HL-60 (cell line): ENCODE data around the gene UNCX.

Experiments
- GABPA ChIP-seq: IDR thresholded peaks from 2 replicates; pipeline ENCODE4 v1.6.1; 2012; ENCODE audit warnings: low read depth
- POLR2AphosphoS5 ChIP-seq: IDR thresholded peaks from 2 replicates; pipeline ENCODE4 v1.6.1; 2012; ENCODE audit warnings: low read depth
- SPI1 ChIP-seq: IDR thresholded peaks from 2 replicates; pipeline ENCODE4 v1.6.1; 2012; ENCODE audit warnings: low read depth, mild to moderate bottlenecking, borderline replicate concordance
- TF ChIP-seq, protein P1 (sequence below): IDR thresholded peaks from one replicate; pipeline ENCODE4 v1.5.1; 2011; ENCODE audit warnings: low read length, control low read depth, inconsistent platforms; ENCODE audit not compliant: insufficient read depth
- TF ChIP-seq, protein P2 (sequence below): IDR thresholded peaks from 2 replicates; pipeline ENCODE4 v1.6.1; 2012; ENCODE audit warnings: low read depth; ENCODE audit not compliant: insufficient replicate concordance

DNA sequence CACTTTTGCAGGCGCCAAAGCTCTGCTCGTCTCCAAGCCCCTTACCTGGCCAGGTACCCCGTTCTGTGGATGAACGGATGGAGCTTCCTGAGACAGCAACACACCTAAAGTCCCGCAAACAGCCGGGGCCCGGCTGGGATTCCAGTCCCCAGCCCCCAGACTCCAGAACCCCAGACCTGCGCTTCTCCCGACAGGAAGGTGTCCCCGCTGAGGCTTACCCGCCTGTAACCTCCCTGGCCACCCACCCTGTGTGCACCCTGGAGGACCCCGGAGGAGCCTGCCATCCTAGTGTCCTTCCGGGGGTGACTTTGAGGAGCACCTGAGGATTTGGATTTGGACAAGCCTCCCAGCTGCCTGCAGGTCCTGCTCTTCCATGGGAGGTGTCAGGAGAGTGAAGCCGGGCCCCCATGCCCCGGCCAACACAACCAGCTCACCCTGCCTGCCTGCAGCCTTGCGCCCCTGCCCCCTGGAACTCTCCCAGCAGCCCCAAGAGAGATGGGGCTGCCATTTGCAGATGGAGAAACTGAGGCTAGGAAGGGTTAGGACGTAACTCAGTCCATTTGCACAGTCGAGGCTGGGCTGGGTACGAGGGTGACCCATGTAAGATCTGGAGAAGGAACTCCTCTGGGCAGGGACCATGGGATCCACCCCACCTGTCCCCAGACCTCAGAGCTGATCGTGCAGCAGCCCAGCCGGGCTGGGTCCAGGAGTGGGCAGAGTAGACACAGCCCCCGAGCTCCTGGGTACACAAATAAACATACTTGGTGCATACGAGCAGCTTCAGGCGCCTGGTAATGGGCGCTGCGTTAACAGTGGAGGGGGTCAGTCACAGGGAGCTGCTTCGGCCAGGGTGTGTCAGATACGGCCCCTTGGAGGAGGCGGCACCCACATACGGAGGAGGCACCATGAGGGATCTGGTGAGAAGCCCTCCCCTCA lies 31.9 kb downstream of the UNCX start:
- TF ChIP-seq, protein P1, sequence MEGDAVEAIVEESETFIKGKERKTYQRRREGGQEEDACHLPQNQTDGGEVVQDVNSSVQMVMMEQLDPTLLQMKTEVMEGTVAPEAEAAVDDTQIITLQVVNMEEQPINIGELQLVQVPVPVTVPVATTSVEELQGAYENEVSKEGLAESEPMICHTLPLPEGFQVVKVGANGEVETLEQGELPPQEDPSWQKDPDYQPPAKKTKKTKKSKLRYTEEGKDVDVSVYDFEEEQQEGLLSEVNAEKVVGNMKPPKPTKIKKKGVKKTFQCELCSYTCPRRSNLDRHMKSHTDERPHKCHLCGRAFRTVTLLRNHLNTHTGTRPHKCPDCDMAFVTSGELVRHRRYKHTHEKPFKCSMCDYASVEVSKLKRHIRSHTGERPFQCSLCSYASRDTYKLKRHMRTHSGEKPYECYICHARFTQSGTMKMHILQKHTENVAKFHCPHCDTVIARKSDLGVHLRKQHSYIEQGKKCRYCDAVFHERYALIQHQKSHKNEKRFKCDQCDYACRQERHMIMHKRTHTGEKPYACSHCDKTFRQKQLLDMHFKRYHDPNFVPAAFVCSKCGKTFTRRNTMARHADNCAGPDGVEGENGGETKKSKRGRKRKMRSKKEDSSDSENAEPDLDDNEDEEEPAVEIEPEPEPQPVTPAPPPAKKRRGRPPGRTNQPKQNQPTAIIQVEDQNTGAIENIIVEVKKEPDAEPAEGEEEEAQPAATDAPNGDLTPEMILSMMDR = no peak
- TF ChIP-seq POLR2AphosphoS5 (no peak), SPI1 (no peak), GABPA (no peak)
- TF ChIP-seq, protein P2, sequence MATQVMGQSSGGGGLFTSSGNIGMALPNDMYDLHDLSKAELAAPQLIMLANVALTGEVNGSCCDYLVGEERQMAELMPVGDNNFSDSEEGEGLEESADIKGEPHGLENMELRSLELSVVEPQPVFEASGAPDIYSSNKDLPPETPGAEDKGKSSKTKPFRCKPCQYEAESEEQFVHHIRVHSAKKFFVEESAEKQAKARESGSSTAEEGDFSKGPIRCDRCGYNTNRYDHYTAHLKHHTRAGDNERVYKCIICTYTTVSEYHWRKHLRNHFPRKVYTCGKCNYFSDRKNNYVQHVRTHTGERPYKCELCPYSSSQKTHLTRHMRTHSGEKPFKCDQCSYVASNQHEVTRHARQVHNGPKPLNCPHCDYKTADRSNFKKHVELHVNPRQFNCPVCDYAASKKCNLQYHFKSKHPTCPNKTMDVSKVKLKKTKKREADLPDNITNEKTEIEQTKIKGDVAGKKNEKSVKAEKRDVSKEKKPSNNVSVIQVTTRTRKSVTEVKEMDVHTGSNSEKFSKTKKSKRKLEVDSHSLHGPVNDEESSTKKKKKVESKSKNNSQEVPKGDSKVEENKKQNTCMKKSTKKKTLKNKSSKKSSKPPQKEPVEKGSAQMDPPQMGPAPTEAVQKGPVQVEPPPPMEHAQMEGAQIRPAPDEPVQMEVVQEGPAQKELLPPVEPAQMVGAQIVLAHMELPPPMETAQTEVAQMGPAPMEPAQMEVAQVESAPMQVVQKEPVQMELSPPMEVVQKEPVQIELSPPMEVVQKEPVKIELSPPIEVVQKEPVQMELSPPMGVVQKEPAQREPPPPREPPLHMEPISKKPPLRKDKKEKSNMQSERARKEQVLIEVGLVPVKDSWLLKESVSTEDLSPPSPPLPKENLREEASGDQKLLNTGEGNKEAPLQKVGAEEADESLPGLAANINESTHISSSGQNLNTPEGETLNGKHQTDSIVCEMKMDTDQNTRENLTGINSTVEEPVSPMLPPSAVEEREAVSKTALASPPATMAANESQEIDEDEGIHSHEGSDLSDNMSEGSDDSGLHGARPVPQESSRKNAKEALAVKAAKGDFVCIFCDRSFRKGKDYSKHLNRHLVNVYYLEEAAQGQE = no peak
